Peyer's patch (tissue), 4 donors: ENCODE results near the gene SPRING1.

Source experiments
- CTCF ChIP-seq, 6 experiments: fragments of 450-650 bp in 4 of 6; fragments of 200-600 bp in 2 of 6; sonication (generic) in 1 of 6; IDR thresholded peaks; one replicate each; pipeline ENCODE4 v1.5.1; 2017 to 2019; ENCODE audit warnings: antibody characterized with exemption in 6 of 6, mild to moderate bottlenecking in 3 of 6, moderate library complexity in 1 of 6
- POLR2A ChIP-seq, 2 donors: fragments of 450-650 bp; IDR thresholded peaks; one replicate each; pipeline ENCODE4 v1.5.1; 2017; ENCODE audit warnings: antibody characterized with exemption in 2 of 2, mild to moderate bottlenecking in 2 of 2, moderate library complexity in 2 of 2

GRCh38 chr12:116745554-116745953 is 7.7 kb upstream of the SPRING1 start:
- TF ChIP-seq POLR2A (IDR thresholded peaks at IDR 0.05) (no peak), CTCF (IDR thresholded peaks at IDR 0.05) (no peak)
